Bronchial epithelial cell (primary cell): ENCODE results near the gene CDK2. TPM values are rescaled to one million over a fixed set of nuclear protein-coding genes. Genes with fewer than 3 reads are reported as not detected.

Source experiments
- DNase-seq: peaks from one replicate; pipeline ENCODE4 v3.0.0-alpha.2; 2010; ENCODE audit warnings: low read depth
- FAIRE-seq: peaks from 2 replicates; lab custom pipeline; 2011; peaks lifted over from hg19 to GRCh38; lab: Jason Lieb, UNC
- H3K27me3 ChIP-seq: 2 replicates; pipeline ENCODE4 v1.5.1; 2011; ENCODE audit warnings: low read length; ENCODE audit not compliant: control insufficient read depth, insufficient read depth
- H3K36me3 ChIP-seq: 2 replicates; pipeline ENCODE4 v1.5.1; 2011; ENCODE audit warnings: low read length; ENCODE audit not compliant: control insufficient read depth, insufficient read depth
- H3K4me3 ChIP-seq: 2 replicates; pipeline ENCODE4 v1.5.1; 2011; ENCODE audit warnings: mild to moderate bottlenecking, low read depth, low read length, control low read depth
- CTCF ChIP-seq: IDR thresholded peaks from 2 replicates; pipeline ENCODE4 v1.5.1; 2011; ENCODE audit warnings: mild to moderate bottlenecking, moderate library complexity, low read length, control low read depth, inconsistent platforms; ENCODE audit not compliant: insufficient read depth, severe bottlenecking
- total RNA-seq: library from RNA; depleted of rRNA; stranded (reverse); fragments of >200 nt; gene quantifications from 2 replicates; pipeline ENCODE4 v1.2.1, GENCODE V29; 2014

Gene CDK2
- total RNA-seq, 1 donor from 2014 or later: 6.8 TPM

GRCh38 chr12:55942577-55943136, 24.0 kb upstream of the CDK2 start:
- DNase-seq: no peak
- no peak for TF ChIP-seq CTCF
- no peak for FAIRE-seq
- Histone ChIP-seq H3K27me3 (no peaks in the 10 kb centered on the region), H3K4me3 (no peak overlapping the region), H3K36me3 (peaks cover 39% of the 10 kb centered on the region)

GRCh38 chr12:55946553-55946952, 20.1 kb upstream of the CDK2 start:
- TF ChIP-seq CTCF: no peak
- no peaks in the 10 kb centered on the region for H3K27me3 ChIP-seq
- DNase-seq: no peak
- no peak overlapping the region for H3K4me3 ChIP-seq
- H3K36me3 ChIP-seq: peaks cover 30% of the 10 kb centered on the region
- FAIRE-seq: no peak

GRCh38 chr12:55955344-55955743, 11.3 kb upstream of the CDK2 start:
- DNase-seq (no peak), FAIRE-seq (no peak)
- Histone ChIP-seq H3K36me3 (peaks cover 24% of the 10 kb centered on the region), H3K4me3 (no peak overlapping the region), H3K27me3 (no peaks in the 10 kb centered on the region)
- no peak for TF ChIP-seq CTCF

- peaks cover 22% of the 10 kb centered on the region for H3K36me3 ChIP-seq
- H3K27me3 ChIP-seq: no peaks in the 10 kb centered on the region
- no peak overlapping the region for H3K4me3 ChIP-seq
- TF ChIP-seq CTCF: peak; percentile 72
- DNase-seq (peak; percentile 93), FAIRE-seq (peak; percentile 50)
Measured at GRCh38 chr12:55955800-55956508, 10.7 kb upstream of the CDK2 start.

- no peak for TF ChIP-seq CTCF
- H3K36me3 ChIP-seq: peaks cover 10% of the 10 kb centered on the region
- DNase-seq (peak; percentile 51), FAIRE-seq (no peak)
- no peaks in the 10 kb centered on the region for H3K27me3 ChIP-seq
- no peak overlapping the region for H3K4me3 ChIP-seq
Measured at GRCh38 chr12:55957106-55957859, 9.3 kb upstream of the CDK2 start.
